IPS DF 4.7 (cell line): Measurements from ENCODE around the gene ACE.

Source experiments
- DNase-seq: peaks from one replicate; pipeline ENCODE4 v3.0.0-alpha.2; 2013; ENCODE audit warnings: low spot score; ENCODE audit errors: extremely low read depth

Gene ACE

DNA sequence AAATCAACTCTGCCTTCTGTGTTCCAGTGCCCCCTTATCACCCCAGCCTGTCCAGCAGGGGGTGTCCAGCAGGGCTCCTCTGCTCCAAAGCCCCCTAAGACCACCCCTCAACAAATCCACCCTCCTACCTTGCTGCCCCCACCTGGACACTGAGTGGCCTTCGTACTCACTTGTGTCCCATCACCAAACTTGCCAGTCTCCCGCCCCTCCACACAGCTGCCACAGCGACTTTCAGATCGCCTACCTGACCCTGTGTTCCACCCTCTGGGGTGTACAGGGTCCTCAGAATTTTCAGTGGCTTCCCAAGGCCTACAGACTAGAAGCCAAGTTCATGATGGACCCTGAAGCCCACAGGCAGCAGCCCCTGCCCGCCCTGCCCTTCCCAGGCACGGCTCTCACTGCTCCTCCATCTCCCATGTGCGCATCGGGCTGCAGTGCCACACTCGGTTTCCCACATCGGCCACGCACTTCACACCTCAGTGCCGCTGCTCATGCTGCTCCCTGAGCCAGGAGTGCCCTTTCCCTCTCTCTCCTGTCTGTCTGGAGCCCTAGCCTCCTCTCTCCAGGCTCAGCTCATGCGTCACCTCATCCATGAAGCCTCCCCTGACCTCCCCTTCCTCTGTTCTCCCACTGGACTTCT, 58.1 kb downstream of the ACE start:
- no peak for DNase-seq

DNA sequence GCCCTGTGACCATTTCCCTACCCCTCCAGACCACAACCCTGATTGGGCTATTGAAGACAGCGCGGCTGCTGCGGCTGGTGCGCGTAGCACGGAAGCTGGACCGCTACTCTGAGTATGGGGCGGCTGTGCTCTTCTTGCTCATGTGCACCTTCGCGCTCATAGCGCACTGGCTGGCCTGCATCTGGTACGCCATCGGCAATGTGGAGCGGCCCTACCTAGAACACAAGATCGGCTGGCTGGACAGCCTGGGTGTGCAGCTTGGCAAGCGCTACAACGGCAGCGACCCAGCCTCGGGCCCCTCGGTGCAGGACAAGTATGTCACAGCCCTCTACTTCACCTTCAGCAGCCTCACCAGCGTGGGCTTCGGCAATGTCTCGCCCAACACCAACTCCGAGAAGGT, 58.8 kb downstream of the ACE start:
- no peak for DNase-seq

DNA sequence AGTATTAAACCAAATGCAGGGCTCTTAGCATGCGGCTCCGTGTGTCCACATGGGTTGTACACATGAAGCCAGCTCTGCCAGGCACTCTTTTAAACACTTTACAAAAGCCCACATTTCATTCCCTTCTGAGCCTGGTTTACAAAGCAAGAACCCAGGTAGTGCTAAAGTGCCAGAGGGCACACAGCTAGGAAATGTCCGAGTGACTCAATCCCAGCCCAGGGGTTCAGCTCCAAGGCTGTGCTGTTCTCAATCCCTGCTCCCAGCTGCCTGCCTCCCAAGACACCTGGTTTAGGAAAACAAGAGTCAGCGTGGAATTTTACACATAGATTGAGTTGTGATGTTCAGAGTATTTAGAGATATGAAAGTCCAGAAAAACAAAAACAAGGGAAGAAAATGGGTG, 60.1 kb downstream of the ACE start:
- DNase-seq = no peak

DNA sequence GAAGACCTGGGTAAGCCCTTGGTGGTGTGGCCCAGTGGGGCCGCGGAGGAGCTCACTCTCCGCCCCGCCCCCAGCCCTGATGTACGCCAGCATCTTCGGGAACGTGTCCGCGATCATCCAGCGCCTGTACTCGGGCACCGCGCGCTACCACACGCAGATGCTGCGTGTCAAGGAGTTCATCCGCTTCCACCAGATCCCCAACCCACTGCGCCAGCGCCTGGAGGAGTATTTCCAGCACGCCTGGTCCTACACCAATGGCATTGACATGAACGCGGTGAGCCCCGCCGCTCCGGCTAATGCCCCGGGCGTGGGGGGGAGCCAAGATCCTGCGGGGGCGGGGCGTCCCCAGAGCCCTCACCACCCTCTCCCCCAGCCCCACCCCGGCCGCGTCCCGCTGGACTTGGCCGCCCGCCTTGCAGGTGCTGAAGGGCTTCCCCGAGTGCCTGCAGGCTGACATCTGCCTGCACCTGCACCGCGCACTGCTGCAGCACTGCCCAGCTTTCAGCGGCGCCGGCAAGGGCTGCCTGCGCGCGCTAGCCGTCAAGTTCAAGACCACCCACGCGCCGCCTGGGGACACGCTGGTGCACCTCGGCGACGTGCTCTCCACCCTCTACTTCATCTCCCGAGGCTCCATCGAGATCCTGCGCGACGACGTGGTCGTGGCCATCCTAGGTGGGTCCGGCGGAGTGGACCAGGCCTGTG, 61.3 kb downstream of the ACE start:
- no peak for DNase-seq

DNA sequence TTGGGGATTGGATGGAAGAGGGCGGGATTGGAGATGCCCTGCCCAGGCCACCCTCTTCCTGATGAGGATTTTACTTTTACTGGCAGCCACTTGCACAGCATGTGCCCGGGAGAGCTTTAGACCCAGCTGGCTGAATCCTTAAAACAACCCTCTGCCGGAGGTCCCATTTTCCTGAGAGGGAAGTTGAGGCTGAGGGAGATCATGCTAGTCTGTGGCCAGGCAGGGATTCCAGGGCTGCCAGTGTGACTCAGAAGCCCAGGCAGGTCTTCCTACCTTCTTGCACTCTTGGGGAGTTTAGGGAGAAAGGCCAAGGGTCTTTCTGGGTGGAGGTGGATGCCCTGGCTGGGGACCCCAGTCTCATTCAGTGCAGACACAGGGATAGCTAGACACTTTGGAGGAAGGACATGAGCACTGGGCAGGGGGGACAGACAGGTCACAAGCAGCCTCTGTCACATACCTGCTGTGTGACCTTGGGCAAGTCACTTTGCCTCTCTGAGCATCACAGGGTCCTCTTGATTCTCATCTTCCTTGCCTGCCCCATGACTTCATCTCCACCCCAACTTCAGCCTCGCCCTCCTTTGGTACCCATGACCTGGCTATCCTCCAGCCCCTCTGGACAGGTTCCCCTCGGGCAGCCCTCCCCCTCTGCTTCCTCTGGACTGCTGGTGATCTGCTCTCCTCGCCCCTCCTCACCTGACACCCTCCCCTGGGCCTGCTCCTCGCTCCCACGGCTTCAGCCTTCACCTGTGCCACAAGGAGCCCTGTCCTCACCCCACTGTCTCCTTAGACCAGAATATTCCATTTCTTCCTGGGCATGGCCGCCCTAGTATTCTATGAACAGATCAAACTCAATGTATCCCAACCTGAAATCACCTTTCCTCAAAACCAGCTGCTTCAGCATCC, 62.1 kb downstream of the ACE start:
- DNase-seq = no peak

DNA sequence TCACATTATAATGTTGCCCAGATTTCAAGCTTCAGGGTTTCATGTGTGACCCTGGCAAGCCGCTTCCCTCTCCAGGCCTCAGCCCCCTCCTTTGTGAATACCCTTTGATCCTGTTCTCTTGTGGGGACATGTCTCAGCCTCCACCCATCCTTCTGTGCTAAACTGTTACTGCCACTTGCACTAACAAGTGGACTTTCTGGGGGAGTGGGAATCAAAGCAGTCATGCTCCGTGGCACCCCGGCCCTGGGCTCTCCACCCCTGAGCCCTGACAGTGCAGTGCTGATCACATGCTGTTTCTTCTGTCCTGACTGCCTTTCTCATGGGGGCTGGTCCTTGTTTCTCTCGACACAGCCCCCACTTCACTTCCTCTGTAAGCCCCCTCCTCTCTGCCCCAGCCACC, 63.7 kb downstream of the ACE start:
- DNase-seq = no peak

DNA sequence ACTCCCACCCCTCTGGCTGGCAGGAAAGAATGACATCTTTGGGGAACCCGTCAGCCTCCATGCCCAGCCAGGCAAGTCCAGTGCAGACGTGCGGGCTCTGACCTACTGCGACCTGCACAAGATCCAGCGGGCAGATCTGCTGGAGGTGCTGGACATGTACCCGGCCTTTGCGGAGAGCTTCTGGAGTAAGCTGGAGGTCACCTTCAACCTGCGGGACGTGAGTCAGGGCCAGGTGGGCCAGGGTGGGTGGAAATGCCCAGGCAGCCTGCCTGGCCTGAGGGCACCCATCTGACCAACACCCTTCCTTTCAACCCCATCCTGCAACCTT, 65.3 kb downstream of the ACE start:
- no peak for DNase-seq

DNA sequence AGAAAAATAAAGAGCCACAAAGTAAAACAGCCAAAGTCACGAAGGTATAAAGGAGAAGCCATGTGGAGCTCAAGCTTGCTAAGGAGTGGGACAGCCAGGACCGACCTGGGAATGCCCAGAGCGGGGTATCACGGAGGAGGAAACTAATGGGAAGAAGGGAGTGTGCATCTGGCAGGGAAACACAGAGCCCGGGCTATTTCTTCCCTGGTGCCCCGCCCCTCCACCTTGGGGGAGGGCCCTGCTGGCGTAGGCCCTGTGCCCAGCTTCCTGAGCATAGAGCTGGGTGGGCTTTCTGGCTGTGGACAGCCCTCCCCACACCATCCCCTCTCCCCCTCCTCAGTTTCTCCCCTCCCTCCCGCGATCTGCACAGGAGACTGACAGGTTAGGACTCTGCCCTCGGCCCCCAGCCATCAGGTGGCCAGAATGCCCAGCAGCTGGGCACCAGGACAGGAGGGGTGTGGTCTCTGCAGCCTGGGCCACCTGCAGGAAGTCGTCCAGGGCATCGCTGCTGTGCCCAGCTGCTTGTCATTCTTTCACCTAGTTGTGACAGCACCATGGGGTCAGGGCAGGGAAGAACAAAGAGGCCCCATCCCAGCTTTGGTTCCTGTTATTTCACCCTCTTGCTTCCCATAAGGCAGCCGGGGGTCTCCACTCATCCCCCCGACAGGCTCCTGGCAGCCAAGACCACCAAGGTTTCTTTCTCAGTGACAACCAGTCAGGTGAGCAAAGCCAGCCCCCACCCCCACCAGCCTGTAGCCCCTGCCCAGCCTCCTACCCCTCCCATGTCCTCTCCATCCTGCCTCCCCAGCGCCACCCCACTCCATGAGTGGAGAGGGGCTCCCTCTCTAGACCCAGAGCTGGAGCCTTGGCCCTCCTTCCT, 66.3 kb downstream of the ACE start:
- DNase-seq = no peak

DNA sequence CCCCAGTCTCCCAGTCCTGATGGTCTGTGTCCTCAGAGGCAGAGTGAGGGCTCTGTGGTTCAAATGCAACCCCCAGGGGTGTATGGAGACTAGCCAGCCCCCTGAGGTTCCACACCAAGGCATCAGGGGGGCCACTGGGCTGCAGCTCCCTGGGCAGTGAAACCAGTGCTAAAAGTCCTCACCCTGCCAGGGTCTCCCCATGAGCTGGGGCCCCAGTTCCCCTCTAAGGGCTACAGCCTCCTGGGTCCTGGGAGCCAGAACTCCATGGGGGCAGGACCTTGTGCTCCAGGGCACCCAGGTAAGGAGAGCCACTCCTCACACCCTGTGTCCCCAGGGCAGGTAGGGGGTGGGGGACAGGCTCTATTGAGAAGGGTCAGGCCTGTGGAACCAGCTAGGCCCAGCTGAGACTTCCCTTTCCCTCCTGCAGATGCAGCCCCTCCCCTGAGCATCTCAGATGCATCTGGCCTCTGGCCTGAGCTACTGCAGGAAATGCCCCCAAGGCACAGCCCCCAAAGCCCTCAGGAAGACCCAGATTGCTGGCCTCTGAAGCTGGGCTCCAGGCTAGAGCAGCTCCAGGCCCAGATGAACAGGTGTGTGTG, 67.1 kb downstream of the ACE start:
- no peak for DNase-seq

DNA sequence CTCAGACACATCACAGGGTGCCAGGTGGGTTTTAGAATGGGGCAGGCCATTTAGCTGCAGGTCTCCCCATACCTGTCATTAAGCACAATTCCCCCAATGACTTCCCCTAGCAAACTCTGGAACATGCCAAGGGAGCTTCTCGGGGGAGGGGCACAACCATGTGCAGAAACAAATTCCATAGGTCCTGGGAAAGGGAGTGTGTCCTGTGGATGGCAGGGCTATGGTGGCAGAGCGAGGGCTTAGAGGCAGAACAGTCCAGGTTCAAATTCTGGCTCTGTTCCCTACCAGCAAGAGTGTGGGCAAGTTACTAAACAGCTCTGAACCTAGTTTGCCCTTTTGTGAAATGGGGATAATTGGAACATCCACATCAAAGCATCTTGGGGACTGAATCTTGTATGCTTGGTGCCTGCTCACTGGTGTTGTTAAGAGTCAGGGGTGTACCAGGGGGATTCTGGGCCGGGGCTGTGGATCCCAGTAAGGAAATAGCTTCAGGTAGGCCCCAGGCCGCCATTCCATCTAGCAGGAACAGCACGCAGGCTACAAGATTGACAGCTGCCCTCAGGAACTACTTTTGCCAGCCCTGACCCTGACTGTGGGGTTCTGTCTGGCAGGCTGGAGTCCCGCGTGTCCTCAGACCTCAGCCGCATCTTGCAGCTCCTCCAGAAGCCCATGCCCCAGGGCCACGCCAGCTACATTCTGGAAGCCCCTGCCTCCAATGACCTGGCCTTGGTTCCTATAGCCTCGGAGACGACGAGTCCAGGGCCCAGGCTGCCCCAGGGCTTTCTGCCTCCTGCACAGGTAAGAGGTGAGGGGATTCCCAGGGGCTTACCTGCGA, 67.8 kb downstream of the ACE start:
- DNase-seq = no peak

DNA sequence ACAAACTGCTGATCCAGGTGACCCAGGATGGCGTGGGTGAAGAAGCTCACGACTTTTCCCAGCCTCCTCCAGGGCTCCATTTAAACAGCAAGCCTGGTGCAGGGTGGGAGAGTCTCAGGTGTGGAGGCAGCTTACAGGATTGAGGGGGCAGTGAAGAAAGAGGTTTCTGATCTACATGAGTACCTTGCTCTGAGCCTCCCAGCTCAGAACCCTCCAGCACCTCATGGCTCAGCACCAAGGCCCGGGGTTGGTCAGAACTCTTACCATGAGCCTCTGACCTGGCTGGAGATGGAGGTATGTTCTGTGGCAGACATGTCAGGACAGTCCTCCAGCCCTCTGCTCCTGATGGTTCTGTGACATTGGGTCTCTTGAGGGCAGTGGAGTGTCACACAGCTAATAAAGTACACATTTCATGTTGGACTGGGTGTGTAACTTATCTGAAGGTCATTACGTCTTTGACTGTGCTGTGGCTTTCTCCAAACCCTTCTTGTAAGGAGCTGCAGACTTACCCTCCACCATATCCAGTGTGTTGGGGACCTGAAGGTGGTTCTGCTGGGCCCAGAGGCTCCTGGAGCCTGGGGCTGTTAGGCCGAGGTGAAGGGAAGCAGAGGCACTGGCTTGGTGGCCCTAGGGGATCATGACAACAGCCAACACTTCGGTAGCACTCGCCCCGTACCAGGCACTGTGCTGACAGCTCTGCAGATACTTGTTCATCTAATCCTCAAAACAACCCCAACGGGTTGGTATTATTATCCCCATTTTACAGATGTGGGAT, 69.6 kb downstream of the ACE start:
- no peak for DNase-seq

DNA sequence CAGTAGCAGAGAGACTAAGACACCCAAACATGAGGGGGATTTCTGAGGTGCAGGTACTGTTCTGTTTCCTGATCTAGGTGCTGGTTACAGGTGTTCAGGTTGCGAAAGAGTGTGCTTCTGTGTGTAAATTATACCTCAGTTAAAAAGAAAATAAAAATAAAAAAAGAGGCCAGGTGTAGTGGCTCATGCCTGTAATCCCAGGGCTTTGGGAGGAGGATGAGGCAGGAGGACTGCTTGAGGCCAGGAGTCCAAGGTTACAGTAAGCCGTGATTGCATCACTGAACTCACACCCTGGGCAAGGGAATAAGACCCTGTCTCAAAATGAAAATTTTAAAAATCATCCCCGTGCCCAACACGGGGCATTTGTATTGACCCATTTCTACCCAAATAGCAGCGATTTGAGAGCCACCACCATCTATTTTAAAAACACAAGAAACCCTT, 70.2 kb downstream of the ACE start:
- no peak for DNase-seq
